Activated naive CD8-positive, alpha-beta T cell treated with anti-CD3 and anti-CD28 coated beads, Interleukin-2, amount 10 ng/mL, durations not matched to agents 7 days and 5 days (primary cell): Measurements from ENCODE around the gene DYSF. TPM values are rescaled to one million over a fixed set of nuclear protein-coding genes. Genes with fewer than 3 reads are reported as not detected.

Experiments
- ATAC-seq: fragments of 150-1000 bp; cut with Tn5 transposase; one replicate; pipeline ENCODE4 v1.10.0; 2021; ENCODE audit warnings: low read depth, moderate library complexity
- POLR2A ChIA-PET: fragments of 350-600 bp; sonication (Branson Sonifier 250); formaldehyde crosslinking; loops from one replicate; lab custom pipeline; 2021; ENCODE audit warnings: antibody characterized with exemption; lab: Charles Lee
- DNase-seq: peaks from one replicate; pipeline ENCODE4 v3.0.0; 2021
- H3K27ac Mint-ChIP-seq: one replicate; pipeline ENCODE4 v1.8.0; 2022; ENCODE audit warnings: mild to moderate bottlenecking, mixed read lengths
- H3K27me3 Mint-ChIP-seq: one replicate; pipeline ENCODE4 v1.8.0; 2022; ENCODE audit warnings: mild to moderate bottlenecking, moderate library complexity, mixed read lengths
- H3K36me3 Mint-ChIP-seq: one replicate; pipeline ENCODE4 v1.8.0; 2021; ENCODE audit warnings: mild to moderate bottlenecking, mixed read lengths
- H3K4me1 Mint-ChIP-seq: one replicate; pipeline ENCODE4 v1.8.0; 2021; ENCODE audit warnings: mixed read lengths
- H3K4me3 Mint-ChIP-seq: one replicate; pipeline ENCODE4 v1.8.0; 2022; ENCODE audit warnings: mild to moderate bottlenecking, moderate library complexity, mixed read lengths
- H3K9me3 Mint-ChIP-seq: one replicate; pipeline ENCODE4 v1.8.0; 2021; ENCODE audit warnings: mixed read lengths
- total RNA-seq, 2 experiments: library from RNA; stranded (reverse); gene quantifications; one replicate each; pipeline ENCODE4 v1.2.3, GENCODE V29; 2021

Gene DYSF
- total RNA-seq, 2 experiments from 2014 or later = 6.3 to 6.7 TPM

DNA sequence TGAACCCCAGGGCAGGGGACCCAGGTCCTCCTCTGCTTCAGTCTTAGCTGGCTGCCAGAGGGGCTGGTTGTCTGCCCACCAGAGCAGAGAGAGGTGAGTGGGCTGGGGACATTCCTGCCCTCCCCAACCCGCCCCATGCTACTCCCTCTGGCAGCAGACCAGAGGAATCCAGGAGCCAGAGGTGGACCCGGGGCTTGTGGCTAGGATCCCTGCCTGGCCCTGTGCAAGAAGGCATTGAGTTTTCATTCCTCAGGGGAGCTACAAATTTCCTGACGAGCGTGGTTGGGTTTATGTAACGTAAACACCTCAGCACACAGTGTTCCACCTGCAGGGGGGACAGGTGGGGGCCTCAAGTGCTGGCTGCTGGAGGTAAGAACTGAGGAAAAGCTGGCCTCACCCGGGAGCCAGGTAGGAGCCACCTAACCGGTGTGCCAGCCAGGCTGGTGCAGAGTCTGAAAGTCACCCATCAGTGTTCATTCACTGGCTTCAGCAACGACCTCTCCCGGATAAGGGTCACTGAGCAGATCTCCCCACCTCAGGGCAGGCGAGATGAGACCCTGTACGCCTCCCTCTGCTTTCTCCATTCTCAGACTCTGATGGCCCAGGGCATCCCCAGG, 246.8 kb downstream of the DYSF start:
- peaks cover 6% of the 10 kb centered on the region for H3K27me3 Mint-ChIP-seq
- DNase-seq = peak; percentile 4
- no peaks in the 10 kb centered on the region for H3K4me1 Mint-ChIP-seq
- no peaks in the 10 kb centered on the region for H3K36me3 Mint-ChIP-seq
- no peaks in the 10 kb centered on the region for H3K9me3 Mint-ChIP-seq
- POLR2A ChIA-PET = interaction anchor here (0.5 kb wide), 1 partner anchor 490 kb away, joined by 3 read pairs; no protein-coding TSS in a partner anchor
- ATAC-seq = no peak
- H3K4me3 Mint-ChIP-seq = no peak overlapping the region
- no peak overlapping the region for H3K27ac Mint-ChIP-seq

DNA sequence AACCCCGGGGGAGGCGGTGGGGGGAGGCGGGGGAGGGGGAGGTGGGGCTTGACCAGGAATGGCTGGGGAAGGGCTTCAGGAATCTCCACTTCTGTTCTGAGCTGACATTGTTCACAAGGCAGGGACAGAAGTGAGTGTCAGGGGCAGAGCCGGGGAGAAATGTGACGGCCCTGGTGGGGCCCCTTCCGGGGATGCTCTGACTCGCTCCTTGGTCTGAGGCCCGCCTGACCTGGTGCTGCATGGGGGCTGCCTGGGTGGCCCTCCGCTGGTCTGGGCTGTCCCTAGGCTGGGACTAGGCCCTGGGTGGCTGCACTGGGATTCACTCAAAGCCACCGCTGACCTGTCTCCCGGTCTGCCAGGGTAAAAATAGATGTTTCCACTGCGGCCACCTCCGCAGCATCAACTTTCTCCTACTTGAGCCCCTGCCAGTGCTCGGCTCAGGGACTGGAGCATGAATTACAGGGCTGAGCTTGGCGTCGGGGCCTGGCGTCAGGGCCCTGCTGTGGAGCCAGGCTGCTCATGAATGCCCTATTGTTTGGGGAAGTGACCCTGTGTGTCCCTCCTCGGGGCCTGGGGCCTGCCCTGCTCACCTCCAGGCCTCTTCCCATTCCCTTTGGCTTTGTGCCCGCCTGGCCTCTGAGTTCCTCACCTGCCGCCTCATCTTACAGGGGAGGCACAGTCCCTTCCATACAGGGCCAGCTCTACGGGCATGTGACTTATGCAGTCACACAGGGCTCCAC, 247.5 kb downstream of the DYSF start:
- POLR2A ChIA-PET = no interaction called here
- peaks cover 4% of the 10 kb centered on the region for H3K27me3 Mint-ChIP-seq
- no peaks in the 10 kb centered on the region for H3K36me3 Mint-ChIP-seq

DNA sequence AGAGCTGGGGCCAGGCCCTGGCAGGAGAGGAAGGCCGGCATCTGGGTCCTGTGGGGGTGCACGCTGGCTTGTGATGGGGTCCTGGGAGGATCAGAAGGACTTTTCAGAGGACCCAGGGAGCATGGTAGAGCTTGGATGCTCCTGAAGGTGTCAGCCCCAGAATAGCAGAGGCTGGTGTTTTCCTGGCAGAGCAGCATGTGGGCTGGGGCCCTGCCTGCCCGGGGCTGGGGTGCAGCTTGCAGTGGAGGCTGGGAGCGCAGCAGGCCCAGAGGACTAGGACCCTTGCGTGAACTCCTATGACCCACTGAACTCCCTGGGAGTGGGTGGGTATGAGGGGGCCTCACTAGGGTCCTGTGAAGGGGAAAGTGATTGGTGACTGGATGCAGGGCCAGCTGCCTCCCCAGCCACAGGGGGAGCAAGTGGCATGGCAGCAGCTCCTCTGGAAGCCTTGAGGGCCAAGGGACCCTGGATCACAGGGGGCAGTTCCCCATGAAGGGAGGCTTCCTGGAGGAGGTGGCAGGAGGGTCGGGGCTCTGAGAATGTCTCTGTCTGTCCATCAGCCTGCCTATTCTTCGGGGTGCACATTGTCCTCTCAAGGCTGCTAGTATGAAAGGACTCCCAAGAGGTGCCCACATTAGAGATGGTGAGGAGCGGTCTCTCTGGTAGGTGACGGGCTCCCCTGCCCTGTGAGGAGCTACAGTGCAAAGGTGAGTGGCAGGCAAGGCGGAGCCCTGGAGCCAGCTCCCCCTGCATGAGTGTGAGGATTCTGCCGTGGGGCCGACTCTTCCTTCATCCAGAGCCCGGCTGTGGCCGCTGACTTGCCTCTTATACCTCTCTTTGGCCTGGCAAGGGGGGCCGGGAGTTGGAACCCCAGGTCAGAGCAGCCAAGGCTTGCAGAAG, 249.0 kb downstream of the DYSF start:
- H3K4me3 Mint-ChIP-seq = no peak overlapping the region
- POLR2A ChIA-PET = no interaction called here
- DNase-seq (peak; percentile 11), ATAC-seq (no peak)
- no peaks in the 10 kb centered on the region for H3K27me3 Mint-ChIP-seq
- no peaks in the 10 kb centered on the region for H3K36me3 Mint-ChIP-seq
- no peaks in the 10 kb centered on the region for H3K9me3 Mint-ChIP-seq
- H3K4me1 Mint-ChIP-seq = no peaks in the 10 kb centered on the region
- H3K27ac Mint-ChIP-seq = no peak overlapping the region

More for the DNA sequence above, 247.5 kb downstream of the DYSF start:
- peak; percentile 12 for DNase-seq
- Mint-ChIP-seq H3K4me3 (no peak overlapping the region), H3K9me3 (no peaks in the 10 kb centered on the region), H3K4me1 (no peaks in the 10 kb centered on the region), H3K27ac (no peak overlapping the region)
- ATAC-seq = no peak

DNA sequence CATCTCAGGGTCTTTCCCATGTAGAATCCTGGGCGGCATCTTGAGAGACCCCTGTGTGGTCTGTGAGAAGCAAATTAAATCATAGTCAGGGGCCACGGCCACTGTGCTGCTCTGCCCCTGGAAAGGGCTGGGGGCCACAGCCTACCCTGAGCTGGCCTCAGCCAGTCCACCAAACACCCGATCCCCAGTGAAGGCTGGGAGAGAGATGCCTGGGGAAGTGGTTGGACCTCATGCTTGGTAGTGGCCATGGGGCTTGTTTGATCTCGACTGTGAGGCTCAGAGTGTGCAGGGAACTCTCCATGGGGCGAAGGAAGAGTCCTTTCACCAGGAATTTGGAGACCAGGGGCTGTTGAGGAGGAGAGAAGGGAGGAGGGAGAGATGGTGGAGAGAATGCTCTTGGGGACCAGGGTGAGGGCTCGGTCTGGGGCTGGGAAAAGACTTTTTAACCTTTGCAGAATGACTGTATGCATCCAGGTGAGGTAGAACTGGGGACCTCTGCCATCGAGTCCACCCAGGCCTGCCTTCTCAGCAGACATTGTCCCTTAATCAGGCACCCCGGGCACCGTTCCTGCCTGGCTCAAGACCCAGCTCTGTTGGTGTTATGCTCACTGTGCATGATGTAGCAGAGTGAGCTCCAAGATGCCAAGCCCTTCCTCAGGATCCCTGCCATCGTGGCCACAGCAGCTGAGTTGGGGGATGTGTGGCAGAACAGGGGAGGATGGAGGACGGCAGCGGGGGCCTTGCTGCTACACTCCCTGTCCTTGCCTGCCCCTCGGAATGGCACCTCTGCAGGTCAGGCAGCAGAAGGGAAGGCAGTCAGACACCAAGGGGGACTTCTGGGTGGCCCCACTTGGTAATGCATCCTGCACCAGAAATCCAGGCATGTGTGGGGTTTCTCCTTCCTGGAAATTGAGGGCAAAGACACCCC, 249.9 kb downstream of the DYSF start:
- DNase-seq = no peak
- Mint-ChIP-seq H3K27ac (no peak overlapping the region), H3K27me3 (no peaks in the 10 kb centered on the region), H3K36me3 (no peaks in the 10 kb centered on the region), H3K4me1 (no peaks in the 10 kb centered on the region), H3K9me3 (no peaks in the 10 kb centered on the region), H3K4me3 (no peak overlapping the region)
- ATAC-seq = no peak
- POLR2A ChIA-PET = no interaction called here

DNA sequence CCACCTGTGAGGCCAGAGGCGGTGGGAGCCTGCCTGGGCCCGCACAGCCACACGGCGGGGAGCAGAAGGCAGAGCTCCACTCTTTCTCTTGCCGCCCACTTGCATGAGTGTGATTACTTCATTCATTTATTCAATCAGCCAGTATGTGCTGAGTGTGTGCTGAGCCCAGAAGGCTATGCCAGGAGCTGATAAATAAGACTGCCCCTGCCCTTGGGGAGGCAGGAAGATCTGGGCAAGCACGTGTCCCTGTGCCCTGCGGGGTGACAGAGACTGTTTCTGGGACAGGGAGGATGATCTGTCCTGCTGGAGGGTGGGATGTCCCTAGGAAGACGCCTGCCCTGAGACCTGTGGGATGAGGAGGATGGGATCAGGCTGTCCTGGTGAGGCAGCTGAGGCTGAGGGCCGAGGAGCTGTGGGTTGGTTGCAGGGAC, 250.8 kb downstream of the DYSF start:
- no peak overlapping the region for H3K27ac Mint-ChIP-seq
- DNase-seq (peak; percentile 12), ATAC-seq (no peak)
- H3K36me3 Mint-ChIP-seq = no peaks in the 10 kb centered on the region
- no peaks in the 10 kb centered on the region for H3K27me3 Mint-ChIP-seq
- no peaks in the 10 kb centered on the region for H3K4me1 Mint-ChIP-seq
- H3K4me3 Mint-ChIP-seq = no peak overlapping the region
- H3K9me3 Mint-ChIP-seq = no peaks in the 10 kb centered on the region
- POLR2A ChIA-PET = no interaction called here

DNA sequence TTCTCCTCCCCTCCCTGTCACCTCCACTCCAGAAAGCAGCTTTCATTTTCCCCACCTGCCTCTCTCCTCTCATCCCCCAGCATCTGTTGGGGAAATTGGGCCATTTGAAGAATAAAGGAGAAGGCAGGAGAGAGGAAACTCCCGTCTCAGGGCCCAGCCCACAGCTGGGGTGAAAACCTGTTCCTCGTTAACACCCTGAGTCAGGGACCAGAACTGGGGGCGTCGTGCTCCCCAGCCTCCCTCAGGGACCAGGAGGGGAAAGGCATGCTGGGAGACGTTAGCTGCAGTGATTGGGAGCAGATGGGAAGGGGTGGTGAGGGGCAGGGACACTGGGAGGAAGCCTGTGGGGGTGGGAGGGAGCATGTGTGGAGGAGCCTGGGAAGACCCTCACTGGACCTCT, 251.3 kb downstream of the DYSF start:
- no peaks in the 10 kb centered on the region for H3K9me3 Mint-ChIP-seq
- no peak overlapping the region for H3K27ac Mint-ChIP-seq
- POLR2A ChIA-PET = no interaction called here
- no peak overlapping the region for H3K4me3 Mint-ChIP-seq
- H3K27me3 Mint-ChIP-seq = no peaks in the 10 kb centered on the region
- ATAC-seq = no peak
- no peaks in the 10 kb centered on the region for H3K36me3 Mint-ChIP-seq
- H3K4me1 Mint-ChIP-seq = no peaks in the 10 kb centered on the region
- no peak for DNase-seq

DNA sequence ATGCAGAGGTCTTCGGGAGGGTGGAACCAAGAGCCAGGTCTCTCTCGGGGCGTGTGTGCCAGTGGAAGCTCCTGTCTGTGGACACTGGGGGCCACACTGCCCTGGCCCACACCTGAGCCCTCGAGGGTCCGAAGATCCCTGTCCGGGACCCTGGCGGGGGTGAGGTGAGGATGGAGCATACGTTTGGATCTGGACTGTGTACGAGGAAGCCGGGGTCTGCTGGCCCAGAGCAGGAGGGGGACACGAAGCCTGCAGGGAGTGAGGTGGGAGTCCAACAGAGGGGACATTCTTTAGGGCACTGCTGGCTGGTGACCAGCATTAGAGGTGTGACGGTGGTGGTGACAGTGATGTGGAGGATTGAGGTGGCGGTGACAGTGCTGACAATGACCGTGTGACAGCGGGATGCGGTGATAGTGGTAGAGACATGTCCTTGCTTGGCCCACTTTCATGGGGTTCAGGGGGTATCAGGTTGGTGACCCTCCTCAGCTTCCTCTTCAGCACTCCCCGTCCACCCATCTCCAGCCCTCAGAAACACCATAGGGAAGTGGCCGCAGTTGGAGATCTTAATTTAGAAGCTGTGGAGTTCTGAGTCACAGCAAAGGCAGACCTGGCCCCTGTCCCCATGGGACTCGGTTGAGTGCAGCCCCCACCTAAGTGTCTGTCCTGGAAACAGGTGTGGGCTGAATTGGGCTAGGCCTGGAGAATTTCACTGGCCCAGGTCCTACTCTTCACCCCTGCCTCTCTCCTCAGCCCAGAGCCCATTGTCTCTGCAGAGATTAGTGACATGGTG, 252.0 kb downstream of the DYSF start:
- H3K4me3 Mint-ChIP-seq = no peak overlapping the region
- POLR2A ChIA-PET = no interaction called here

DNA sequence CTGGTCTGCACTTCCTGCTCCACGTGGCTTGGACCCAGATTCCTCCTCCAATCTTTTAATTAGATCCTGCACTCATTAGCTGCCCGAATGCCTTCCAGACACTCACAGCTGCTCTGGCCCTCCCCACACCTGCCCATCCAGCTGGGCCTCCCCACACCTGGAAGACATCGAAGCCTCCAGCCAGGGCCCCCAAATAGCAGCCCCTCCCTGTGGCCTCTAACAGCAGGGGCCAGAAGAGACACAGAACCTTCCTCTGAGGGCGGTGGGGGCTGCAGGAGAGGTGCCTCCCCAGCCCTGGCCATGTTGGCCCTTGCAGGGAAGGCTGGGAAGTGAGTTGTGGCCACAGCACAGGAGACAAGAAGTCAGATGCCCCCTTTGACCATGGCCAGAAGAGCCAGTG, 252.8 kb downstream of the DYSF start:
- ATAC-seq (no peak), DNase-seq (no peak)
- Mint-ChIP-seq H3K4me3 (no peak overlapping the region), H3K4me1 (no peaks in the 10 kb centered on the region), H3K36me3 (no peaks in the 10 kb centered on the region), H3K27me3 (no peaks in the 10 kb centered on the region), H3K9me3 (no peaks in the 10 kb centered on the region), H3K27ac (no peak overlapping the region)
- POLR2A ChIA-PET = no interaction called here

More for the DNA sequence above, 252.0 kb downstream of the DYSF start:
- no peaks in the 10 kb centered on the region for H3K9me3 Mint-ChIP-seq
- no peak overlapping the region for H3K27ac Mint-ChIP-seq
- no peak for DNase-seq
- no peaks in the 10 kb centered on the region for H3K4me1 Mint-ChIP-seq
- H3K27me3 Mint-ChIP-seq = no peaks in the 10 kb centered on the region
- no peak for ATAC-seq
- no peaks in the 10 kb centered on the region for H3K36me3 Mint-ChIP-seq

DNA sequence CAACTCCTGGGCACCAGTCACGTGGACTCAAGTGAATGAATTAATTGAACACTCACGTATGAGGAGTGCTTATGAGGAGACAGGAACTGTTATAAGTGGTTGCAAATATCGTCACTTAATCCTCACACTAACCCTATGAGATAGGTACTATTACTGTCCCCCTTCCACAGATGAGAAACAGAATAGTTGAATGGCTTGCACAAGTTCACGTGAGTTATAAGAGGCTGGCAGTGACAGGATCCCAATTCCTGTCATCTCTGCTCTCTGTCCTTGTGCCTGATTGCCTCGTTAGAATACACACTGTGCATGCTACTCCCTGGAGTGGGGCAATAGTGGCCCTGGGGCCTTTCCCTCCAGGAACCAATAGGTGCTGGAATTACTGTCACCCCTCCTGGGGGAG, 253.5 kb downstream of the DYSF start:
- no peak overlapping the region for H3K27ac Mint-ChIP-seq
- DNase-seq = no peak
- no peaks in the 10 kb centered on the region for H3K36me3 Mint-ChIP-seq
- no peaks in the 10 kb centered on the region for H3K9me3 Mint-ChIP-seq
- no peaks in the 10 kb centered on the region for H3K27me3 Mint-ChIP-seq
- POLR2A ChIA-PET = no interaction called here
- H3K4me1 Mint-ChIP-seq = no peaks in the 10 kb centered on the region
- no peak for ATAC-seq
- H3K4me3 Mint-ChIP-seq = no peak overlapping the region

DNA sequence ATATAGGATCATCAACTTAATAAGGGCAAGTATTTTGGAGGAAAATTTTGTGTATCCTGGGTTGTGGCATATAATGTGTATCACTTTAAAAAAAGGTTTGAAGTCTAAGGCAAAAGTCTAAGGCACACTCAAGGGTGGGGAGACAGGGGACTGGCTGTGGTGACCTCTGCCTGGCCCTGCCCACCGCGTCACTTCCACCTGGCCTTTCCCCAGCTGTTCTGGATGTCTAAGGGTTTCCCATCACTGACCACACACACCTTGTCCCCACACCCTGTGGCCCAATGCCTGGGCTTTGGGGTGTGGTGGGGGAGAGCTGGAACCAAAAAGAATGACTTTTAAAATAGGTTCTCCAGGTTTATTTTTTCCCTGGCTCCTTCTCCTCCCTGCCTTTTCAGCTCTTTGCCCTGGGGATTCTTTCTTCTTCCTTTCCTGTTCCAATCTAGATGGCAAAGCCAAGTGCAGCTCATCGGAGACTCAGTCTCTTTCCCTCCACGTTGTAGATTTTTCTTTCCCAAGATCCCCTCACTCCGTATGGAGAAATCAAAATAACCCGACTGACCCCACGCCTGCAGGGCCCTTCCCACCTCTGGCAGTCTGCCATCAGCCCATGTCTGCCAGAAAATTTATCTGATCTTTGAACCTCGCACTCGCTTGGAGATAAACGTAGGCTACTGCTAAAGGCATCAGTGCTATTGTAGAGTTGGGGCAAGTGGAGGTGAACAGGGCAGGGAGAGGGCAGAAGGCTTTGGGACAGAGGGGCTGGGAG, 257.2 kb downstream of the DYSF start:
- Mint-ChIP-seq H3K36me3 (no peaks in the 10 kb centered on the region), H3K27ac (no peak overlapping the region), H3K27me3 (no peaks in the 10 kb centered on the region), H3K4me3 (no peak overlapping the region), H3K9me3 (no peaks in the 10 kb centered on the region), H3K4me1 (no peaks in the 10 kb centered on the region)
- ATAC-seq = no peak
- no peak for DNase-seq
- POLR2A ChIA-PET = no interaction called here

DNA sequence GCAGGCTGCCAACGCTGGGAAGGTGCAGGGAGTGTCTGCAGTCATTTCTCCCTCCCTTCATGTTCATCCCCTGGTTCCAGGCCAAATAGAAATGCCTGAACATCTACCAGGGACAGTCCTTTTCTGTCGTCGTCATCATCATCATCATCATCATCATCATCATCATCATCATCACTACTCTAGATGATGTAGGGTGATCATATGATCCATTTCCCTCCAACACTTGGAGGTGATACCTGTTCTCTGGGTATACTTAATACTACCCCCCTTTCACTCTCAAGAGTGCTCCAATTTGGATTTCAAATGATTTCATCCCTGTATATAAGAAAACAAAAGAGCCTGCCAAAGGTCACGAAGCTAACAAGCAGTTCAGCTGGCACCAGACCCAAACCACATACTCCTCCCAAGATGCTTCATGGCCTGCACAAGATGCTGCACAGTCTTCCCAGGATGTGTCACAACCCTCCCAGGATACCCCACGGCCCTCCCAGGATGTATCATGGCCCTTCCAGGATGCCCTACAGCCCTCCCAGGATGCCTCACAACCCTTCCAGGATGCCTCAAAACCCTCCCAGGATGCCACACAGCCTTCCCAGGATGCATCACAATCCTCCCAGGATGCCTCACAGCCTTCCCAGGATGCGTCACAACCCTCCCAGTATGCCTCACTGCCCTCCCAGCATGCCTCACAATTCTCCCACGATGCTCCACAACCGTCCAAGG, 257.9 kb downstream of the DYSF start:
- Mint-ChIP-seq H3K36me3 (no peaks in the 10 kb centered on the region), H3K27me3 (no peaks in the 10 kb centered on the region), H3K9me3 (no peaks in the 10 kb centered on the region), H3K27ac (no peak overlapping the region), H3K4me1 (no peaks in the 10 kb centered on the region), H3K4me3 (no peak overlapping the region)
- DNase-seq (no peak), ATAC-seq (no peak)
- POLR2A ChIA-PET = no interaction called here
